HG03045 (cell line): ENCODE results near the gene RSPH1.

Experiments
- ATAC-seq: cut with Tn5 transposase; IDR thresholded peaks from one replicate; pipeline ENCODE4 v1.9.1; 2021; ENCODE audit warnings: mild to moderate bottlenecking, moderate library complexity; ENCODE audit not compliant: unreplicated experiment

Gene RSPH1

DNA sequence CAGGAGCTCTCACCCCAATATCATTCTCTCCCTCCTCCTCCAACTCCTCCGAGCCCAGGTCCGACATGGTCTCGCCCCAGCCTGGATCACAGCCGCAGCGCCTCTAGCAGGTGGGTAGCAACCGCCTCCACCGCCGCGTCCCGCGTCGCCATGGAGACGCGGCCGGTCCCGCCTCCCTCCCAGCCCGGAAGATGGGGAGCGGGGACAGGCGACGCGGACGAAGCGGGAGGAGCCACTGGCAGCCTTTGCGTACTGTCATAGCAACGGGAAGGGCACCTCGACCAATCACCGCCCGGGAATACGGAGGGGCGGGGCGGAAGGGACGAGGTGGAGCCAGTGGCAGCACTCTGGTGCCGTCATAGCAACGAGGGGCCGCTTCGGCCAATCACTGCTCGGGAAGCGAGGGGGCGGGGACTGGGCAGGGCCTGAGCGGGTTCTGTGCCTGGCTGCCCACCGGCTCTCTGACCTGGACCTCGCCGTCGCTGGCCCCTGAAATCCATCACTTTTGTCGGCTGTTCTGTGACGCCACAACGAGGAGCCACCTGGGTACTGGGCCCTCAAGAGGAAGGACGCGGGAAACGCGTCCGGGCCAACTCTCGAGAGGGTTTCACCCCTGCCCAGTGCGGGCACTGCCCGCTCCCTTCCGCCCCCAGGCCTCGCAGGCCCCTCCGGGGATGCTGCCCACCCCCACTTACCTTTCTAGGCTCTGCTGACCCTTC, at the start of gene RSPH1:
RSPH1 (minus strand) TSS at position 105 of the 719 bp plus-strand sequence; CDS start at position 67, 38 bp downstream.
- peak; percentile 96 for ATAC-seq

DNA sequence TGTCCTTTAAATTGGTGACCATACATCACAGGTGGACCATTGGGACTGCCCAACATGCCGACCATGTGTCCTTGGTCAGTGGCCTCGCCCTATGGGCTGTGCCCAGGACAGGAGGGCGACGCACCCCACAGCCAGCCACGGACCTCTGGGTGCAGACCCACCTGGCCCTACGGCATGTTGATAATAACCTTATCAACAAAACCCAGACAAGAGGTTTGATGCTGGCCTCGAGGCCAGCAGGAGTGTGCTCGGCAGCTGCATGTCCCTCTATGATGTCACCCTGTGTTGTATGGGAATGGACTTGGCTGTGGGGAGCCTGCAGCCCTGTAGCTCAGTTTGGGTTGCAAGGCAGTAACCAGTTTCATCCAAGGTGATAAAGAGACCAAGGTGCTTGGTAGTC, 49.7 kb upstream of the RSPH1 start:
- ATAC-seq = no peak

DNA sequence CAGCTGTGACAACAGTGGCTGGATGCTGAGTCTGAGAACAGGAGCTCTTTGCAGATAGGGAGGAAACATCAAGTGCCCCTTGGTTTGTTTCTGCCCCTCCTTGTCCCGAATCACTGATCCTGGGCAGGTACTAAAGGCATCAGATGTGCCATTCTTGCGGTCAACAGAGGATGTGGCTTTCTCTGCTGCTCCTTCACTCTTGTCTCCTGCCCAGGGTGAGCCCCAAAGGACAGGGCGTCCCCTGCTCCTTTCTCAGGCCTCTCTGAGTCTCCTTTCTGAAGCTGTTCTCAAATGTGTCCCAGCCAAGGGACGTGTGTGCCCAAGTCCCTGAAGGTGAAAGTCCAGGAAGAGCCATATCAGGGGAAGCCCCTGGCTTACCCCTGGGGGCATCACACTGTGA, 49.3 kb upstream of the RSPH1 start:
- ATAC-seq = no peak

DNA sequence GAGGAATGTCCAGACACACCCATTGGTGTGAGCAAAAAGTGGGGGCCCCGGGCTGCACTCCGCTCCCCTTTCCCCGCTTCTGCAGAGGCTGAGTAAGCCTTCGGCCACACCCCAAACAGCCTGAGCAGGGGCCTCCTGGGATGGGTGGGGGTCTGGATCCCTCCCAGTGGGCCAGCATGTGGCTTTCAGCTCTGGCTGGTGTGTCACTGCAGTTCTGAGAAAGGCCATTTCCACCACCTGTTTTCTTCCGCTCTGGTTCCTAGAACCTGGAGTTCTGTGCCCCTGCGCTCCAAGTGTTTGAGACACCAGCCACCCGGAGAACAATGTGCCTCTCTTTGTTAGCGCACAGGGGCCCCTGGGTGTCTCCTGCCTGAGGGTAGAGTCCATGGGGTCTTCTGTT, 48.5 kb upstream of the RSPH1 start:
- ATAC-seq = no peak

DNA sequence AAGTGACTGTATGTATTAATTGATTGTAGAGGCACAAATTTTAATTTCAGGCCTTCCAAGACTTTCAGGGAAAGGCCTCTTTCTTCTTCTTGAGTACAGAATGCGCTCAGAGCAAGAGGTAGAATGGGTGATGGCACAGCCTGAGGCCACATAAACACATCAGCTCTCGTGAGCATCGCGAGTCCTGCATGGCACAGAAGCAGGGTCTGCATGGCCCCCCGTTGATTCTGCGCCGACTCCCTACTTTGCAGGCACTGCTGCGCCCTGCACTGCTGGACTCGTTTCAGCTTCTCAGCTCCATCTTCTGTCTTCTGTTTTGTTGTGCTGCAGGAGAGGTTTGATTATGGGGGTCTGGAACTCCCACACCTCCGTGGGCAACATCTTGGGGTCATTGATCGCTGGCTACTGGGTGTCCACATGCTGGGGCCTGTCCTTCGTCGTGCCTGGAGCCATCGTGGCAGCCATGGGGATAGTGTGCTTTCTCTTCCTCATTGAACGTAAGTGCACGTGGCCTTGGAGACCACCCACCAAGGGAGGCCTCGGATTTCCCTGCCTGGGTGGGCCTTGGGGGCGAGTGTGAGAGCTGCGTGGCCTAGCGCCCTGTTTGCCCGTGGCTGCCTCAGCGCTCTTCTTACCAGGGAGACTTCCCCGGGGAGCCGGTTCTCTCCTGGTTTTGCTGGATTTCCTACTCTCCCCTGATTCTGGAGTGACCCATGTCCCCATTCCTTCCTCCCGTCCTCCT, 47.3 kb upstream of the RSPH1 start:
- ATAC-seq = no peak

DNA sequence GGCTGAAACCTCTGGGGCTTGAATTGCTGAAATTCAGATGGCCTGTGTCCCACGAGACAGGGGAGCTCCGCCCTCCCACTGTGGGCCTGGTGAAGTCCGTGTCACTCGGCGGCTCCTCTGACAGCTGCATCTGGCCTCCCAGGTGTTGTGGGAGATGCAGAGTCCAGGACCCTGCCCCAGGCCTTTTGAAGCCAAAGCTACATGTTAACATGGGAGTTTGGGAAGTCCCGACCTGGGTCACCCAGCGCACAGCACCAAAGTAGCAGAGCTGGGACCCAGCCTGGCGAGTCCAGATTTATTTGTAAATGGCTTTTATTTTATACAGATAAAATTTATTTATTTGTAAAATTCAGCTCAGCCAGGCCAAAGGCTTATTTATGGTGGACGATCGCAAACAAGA, 46.6 kb upstream of the RSPH1 start:
- ATAC-seq = no peak

DNA sequence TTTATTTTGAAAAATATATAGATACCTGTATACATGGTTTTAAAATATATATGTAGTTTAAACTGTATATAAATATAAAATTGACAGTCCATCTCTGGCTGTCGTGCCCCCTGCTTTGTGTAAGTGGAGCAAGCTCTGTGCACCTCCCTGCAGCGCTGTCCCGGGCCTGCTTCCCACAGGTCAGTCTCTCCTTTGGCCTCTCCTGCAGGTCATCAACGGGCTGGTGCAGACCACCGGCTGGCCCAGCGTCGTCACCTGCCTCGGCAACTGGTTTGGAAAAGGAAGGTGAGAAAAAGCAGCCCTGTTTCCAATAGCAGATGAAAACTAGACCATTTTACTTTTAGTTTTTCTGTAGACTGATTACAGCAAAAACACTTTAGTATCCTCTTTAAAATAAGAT, 46.2 kb upstream of the RSPH1 start:
- no peak for ATAC-seq

DNA sequence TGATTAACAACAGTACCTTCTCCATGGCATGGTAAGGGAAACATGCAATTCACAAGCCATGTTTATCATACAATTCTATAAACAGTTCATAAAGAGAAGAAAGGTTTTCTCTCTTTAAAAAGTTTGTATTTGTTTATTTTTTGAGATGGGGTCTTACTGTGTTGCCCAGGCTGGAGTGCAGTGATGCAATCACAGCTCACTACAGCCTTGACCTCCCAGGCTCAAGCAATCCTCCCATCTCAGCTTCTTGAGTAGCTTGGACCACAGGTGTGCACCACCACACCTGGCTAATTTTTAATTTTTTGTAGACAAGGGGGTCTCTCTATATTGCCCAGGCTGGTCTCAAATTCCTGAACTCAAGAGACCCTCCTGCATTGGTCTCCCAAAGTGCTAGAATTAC, 45.6 kb upstream of the RSPH1 start:
- ATAC-seq = no peak

DNA sequence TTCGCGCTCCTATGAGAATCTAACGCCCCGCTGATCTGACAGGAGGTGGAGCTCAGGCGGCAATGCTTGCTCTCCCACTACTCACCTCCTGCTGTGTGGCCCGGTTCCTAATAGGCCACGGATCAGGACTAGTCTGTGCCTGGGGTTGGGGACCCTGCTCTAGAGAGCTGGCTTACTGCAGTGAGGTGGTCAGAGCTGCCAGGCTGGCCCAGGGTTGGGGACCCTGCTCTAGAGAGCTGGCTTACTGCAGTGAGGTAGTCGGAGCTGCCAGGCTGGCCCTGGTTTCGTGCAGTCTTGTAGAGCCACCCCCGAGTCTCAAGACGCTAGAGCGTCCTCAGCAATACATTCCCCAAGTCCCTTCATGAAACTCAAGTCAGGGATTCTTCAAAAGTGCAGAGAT, 45.1 kb upstream of the RSPH1 start:
- ATAC-seq = no peak

DNA sequence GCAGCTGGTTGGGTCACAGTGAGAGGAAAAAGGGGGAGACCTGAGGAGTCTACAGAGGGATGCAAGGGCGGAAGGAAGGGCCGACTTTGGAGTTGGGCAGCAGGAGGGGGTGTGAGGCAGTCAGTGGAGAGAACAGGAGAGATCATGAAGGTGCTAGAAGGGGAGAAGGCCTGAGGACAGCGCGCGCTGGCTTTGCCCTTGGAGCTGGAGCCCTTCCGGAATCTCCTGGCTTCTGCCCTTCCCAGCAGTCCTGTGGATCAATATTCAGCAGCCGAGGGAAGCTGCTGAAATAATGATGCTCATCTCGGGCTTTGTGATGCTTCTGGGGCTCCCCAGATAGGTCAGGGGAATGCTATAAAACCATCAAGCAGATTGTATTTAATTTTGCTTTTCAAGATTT, 44.4 kb upstream of the RSPH1 start:
- ATAC-seq = no peak

DNA sequence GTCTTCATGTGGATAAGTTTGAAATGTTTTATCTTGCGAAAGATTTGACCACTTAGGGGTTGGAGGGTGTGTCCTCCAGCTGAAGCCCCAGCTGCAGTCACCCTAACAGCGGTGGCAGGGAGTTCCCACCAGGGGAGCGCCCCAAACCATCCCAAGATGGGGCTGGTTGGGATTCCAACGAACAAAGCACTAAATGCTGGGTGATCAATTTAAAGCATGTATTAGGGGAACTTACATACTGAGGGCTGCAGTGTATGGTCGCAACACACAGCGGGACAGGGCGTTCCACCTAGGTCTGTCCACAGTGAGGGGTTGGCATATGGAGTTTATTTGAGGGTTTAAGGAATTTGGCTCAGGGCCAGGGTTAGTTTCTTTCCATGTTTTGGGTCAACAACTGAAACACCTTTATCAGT, 43.9 kb upstream of the RSPH1 start:
- ATAC-seq = no peak

DNA sequence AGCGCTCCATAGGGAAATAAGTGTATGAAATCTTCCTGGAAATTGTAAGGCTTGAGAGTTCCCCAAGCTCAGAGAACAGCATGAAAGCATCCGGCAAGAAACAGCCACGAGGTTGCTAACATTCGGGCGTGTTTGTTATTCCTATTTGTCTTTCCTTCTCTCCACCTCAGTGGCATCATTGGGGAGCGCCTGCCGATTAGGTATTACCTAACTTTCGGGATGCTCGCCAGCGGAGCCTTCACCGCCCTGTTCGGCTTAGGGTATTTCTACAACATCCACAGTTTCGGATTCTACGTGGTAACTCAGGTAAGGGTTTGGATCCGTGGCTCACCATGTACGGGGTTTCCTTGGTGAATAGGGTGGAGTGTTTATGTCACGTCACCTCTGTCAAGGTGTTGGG, 43.3 kb upstream of the RSPH1 start:
- no peak for ATAC-seq

DNA sequence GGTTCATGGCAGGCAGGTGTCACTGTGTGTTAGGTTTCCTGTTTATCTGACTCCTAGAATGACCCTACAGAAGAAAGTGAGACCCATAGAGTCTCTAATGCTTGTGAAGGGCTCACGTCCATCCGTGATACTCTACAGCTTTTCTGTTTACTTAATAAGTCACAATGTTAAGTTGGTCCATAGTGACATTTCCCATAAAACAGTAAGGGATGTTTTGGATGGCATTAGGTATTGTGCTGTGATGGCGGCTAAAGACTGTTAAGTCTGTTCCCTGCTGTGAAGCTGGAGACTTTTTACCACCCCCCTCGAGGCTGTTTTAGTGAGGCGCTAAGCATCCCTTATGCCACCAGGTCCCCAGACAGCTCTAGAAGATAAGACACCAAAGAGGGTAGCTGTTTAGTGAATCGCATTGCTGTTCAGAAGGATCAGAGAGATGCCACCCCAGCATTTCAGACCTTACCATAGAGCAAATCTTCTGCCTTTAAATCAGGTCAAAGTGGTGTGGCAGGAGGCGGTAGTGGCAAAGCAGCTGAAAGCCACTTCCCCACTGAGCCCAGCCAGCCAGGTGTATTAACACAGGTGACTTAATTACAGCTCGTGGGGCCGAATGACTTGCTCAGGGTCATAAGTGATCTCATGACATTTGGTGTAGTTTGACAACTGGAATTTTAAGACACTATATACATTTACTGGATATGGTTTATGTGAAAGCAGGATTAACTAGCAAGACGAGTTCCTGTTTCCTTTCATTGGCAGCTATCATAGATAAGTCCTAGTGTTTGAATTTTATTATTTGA, 42.7 kb upstream of the RSPH1 start:
- ATAC-seq = no peak

DNA sequence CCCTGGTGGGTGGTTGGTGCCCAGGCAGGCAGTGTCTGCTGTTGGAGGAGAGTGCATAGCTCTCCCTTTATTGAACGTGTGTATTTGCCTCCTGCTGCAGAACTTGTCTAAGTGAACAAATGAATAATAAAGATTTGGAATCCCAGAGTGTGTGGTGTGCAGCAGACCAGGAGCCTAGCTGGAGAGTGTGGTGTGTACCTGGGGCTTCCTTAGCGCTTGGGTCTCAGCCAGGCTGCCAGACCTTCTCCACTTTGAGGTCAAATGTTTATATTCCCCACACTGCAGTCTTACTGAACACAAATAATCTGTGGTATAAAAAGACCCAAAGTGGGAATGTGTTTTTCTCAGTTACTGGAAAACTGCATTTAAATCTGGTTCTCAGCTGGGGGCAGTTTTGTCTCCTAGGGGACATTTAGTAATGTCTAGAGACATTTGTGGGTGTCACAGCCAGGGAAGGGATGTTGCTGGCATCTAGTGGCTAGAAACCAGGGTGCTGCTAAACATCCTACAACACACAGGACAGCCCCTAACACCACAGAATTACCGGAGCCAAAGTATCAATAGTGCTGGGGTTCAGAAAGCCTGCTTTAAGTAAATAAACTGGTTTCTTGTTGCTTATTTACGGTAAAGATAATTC, 41.2 kb upstream of the RSPH1 start:
- no peak for ATAC-seq

DNA sequence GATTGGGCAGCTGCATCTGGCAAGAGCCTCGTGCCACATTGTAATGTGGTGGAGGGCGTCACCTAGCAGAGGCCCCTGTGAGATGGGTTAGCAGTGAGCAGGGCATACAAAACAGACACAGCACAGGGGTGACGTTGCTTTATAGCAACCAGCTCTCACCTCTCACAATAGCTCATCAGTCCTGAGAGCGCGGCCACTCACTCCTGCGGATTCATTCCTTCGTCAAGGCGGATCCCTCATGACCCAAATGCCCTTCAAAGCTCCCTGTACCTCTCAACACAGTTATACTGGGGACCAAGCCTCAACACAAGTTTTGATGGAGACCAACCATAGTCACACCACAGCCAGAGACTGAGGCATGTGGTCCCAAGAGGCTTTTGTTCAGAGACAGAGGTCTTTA, 40.6 kb upstream of the RSPH1 start:
- no peak for ATAC-seq

DNA sequence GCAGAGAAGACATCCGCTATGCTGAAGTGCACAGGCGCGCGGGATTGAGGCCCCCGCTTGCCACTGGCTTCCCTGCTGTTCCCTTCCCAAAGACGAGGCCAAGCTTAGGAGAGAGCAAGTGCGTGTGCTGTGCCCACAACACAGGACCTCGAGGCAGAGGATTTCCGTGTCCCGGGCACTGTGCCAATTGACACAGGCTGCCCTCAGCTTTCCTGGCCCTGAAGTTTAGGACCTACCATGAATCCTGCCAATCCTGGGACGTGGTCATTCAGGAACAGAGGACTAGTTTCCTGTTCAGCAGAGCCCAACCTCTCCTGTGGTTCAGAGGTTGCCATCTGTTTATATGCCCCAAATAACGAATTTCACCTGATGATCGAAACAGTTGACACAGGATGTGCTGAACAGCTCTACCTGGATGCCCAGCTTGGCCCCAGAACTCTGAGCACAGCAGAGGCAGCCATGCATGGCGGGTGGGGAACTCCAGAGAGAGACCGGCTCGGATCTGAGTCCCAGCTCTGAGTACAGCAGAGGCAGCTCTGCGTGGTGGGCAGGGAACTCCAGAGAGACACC, 39.7 kb upstream of the RSPH1 start:
- no peak for ATAC-seq

DNA sequence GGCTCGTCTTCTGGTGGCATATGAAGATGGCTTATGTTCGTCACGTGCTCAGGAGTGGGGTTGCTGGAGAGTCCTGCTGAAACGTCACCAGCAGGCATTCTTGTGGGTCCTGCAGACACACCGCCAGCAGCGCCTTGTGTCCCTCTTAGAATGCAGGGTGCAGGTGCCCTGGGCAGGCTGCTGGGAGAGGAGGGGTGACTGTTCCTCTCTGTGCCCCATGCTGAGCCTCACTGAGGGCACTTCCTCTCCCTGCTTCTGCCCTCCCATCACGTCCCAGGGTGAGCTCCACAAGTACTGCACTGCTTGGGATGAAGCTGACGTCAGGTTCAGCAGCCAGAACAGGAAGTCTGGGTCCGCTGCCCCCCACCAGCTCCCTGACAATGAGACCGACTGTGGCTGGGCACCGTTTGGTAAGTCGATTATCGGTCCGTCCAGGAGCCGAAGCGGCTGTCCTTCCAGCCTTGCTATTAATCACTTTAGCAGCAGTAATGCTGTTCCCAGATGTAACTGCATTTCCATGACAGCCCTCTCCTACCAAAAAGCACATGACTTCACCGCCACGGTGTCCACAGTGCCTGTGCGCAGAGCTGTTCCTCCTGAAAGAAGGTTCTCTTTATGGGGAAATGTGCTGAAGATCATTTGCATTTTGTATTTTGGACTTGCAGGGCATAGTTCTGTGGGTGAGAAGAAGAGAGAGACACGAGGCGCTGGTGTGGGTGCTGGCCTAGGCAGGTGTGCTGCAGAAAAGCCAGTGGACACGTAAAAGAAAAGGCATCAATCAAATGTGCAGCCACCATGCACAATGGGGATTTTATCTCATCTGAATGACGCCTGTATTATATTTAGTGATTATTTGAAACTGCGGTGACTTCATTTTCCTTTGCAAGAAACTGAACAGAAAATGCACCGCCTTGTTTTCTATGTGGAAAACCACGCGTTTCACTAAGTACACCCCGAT, 38.7 kb upstream of the RSPH1 start:
- peak; percentile 45 for ATAC-seq

DNA sequence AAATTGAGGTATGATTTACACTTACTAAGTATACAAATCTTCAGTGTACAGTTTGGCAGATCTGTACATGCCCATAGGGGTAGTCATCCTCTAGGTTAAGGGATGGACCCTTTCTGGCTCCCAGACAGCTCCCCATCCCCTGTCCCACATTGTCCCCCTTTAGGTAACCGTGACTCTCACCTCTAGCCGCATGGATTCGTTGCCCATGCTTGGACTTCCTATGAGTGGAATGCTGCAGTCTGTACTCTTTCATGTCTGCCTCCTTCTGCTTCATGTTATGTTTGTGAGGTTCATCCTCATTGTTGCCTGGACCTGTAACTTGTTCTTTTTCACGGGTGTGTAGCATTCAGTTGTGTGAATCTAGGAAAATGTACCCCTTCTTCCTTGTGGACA, 37.9 kb upstream of the RSPH1 start:
- no peak for ATAC-seq

DNA sequence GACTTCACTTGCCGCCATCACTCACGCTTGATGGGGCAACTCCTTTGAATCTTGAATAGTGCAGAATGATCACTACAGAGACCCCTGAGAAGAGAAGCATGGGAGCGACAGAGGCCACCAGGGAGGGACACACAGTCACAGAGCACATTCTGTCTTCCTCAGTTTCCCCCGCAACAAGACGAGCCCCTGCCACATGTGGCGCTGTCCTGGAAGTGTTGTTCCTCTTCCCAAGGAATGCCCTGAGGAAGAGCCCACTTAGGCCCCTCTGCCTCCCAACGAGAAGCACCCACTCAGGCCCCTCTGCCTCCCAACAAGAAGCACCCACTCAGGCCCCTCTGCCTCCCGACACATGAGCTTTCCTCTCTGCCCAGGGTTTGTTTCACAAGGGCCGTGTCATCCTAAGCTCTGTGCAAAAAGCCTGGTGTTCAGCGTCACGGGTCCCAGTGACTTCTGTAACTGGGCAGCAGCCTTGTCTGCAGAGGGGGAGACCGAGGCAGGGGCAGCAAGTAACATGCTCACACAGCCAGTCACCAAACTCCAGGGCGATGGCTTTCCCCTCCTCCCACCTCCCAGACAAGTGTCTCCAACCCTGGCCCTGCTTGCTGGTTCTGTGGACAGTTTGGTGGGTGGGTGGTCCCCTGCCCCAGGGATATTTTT, 37.4 kb upstream of the RSPH1 start:
- no peak for ATAC-seq
